ENCODE results near the gene RCSD1.

The RCSD1 gene

DNA sequence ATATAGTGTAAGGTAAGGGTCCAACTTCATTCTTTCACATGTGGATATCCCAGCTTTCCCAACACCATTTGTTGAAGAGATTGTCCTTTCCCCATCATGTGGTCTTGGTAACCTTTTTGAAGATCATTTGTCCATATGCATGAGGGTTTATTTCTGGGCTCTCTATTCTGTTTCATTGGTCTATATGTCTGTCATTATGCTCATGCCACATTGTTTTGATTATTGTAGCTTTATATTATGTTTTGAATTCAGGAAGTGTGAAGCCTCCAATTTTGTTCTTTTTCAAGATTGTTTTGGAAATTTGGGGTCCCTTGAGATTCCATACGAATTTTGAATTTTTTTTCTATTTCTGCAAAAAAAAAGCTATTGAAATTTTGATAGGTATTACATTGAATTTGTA is 15.2 kb upstream of the RCSD1 start:
- TF ChIP-seq, protein P1, sequence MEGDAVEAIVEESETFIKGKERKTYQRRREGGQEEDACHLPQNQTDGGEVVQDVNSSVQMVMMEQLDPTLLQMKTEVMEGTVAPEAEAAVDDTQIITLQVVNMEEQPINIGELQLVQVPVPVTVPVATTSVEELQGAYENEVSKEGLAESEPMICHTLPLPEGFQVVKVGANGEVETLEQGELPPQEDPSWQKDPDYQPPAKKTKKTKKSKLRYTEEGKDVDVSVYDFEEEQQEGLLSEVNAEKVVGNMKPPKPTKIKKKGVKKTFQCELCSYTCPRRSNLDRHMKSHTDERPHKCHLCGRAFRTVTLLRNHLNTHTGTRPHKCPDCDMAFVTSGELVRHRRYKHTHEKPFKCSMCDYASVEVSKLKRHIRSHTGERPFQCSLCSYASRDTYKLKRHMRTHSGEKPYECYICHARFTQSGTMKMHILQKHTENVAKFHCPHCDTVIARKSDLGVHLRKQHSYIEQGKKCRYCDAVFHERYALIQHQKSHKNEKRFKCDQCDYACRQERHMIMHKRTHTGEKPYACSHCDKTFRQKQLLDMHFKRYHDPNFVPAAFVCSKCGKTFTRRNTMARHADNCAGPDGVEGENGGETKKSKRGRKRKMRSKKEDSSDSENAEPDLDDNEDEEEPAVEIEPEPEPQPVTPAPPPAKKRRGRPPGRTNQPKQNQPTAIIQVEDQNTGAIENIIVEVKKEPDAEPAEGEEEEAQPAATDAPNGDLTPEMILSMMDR (IDR thresholded peaks at IDR 0.05; ENCODE audit: low read depth, low read length): no peak
- DNase-seq: no peak
- H3K36me3 ChIP-seq: no peaks in the 10 kb centered on the region
- no peak overlapping the region for H3K4me3 ChIP-seq (ENCODE audit: low read depth, low read length)
- peaks cover 22% of the 10 kb centered on the region for H3K4me1 ChIP-seq
- no peaks in the 10 kb centered on the region; the same call in none of the 2 replicates for H3K9me3 ChIP-seq
- H3K27me3 ChIP-seq: no peaks in the 10 kb centered on the region

DNA sequence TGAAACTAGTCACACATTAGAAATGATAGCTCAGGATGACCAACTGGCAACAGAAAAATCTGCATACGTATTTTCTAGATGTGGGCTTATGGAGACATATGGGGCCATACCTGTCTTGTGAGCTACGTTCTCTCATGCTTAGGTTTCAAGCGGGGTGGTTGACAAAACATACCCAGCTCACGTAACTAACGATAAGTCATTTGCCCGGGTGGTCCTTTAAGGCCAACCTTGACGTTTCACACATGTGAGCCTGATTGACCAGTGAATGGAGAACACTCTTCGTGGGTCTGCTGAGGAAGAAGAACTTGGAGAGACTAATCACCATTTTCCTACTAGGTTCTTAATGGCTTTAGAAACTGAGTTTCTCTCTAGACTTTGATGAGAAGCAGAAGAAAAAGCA is 13.5 kb upstream of the RCSD1 start:
- peaks cover 27% of the 10 kb centered on the region for H3K4me1 ChIP-seq
- TF ChIP-seq, protein P1 (IDR thresholded peaks at IDR 0.05; ENCODE audit: low read depth, low read length): no peak
- no peaks in the 10 kb centered on the region; the same call in 1 of the 2 replicates for H3K9me3 ChIP-seq
- no peaks in the 10 kb centered on the region for H3K36me3 ChIP-seq
- H3K27me3 ChIP-seq: no peaks in the 10 kb centered on the region
- DNase-seq: no peak
- no peak overlapping the region for H3K4me3 ChIP-seq (ENCODE audit: low read depth, low read length)

DNA sequence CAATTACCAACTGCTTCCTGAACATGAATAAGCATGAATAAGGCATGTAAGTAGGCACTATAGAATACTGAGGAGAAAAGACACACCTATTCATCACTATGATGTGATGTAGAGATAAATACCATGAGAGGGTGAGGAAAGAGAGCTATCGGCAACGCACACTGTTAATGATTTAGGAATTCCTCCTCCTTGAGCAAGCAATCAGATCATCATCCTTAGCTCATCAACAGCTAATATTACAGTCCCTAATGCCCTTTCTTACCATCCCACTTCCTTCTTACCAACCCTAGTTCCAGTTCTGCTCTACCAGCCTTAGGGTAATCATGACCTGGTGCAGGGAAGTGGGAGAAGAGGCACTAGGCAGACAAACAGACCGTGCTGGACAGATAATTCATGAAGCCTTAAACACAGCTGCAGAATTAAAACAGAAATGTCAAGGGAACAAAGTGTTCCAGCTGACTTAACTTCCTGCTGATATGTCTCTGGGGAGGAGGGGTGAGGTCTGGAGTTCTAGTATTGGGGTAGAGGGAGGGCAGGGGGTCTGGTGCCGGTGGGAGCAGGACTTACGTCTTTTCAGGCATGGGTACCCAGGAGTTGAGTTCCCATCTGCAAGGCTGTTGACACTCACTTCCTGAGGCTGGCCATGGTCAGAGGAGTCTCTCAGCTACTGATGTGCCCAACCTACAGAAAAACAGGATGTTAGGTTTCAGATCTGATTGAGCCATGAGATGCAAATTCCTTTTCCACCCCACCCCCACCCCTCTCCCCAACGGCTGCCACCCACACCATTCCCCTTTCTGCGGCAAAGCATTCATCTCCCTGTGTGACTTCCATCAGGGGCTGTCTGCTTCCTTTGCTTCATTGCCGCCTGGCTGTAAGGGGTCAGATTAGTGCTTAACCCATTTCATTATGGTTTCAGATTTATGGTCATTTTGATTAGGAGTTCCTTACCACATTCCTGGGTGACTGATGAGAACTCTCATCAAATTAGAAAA is 12.6 kb upstream of the RCSD1 start:
- no peaks in the 10 kb centered on the region for H3K36me3 ChIP-seq
- H3K4me1 ChIP-seq: peaks cover 27% of the 10 kb centered on the region
- peak; percentile 73 for DNase-seq
- H3K27me3 ChIP-seq: no peaks in the 10 kb centered on the region
- TF ChIP-seq, protein P1 (IDR thresholded peaks at IDR 0.05; ENCODE audit: low read depth, low read length): no peak
- H3K4me3 ChIP-seq (ENCODE audit: low read depth, low read length): no peak overlapping the region
- no peaks in the 10 kb centered on the region; the same call in 1 of the 2 replicates for H3K9me3 ChIP-seq

DNA sequence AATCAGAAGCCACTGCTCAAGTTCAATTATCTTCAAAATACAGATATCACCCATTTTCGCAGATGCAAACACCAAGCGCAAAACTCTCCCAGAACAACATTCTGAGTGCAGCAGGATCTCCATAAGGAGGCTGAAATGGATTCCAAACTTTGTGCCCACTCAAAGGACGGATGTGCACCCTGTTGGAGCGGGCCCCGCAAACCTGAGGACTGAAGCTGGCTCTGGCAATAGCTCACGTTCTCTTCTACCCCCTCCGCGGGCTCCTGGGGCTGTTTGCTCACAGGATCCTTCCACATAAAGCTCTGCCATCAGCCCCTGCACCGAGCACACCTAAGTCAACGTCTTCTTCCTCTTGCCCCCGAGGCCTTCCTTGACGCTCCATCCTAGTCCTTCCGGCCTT is 11.7 kb upstream of the RCSD1 start:
- TF ChIP-seq, protein P1 (IDR thresholded peaks at IDR 0.05; ENCODE audit: low read depth, low read length): no peak
- no peaks in the 10 kb centered on the region for H3K36me3 ChIP-seq
- no peak overlapping the region for H3K4me3 ChIP-seq (ENCODE audit: low read depth, low read length)
- DNase-seq: no peak
- H3K27me3 ChIP-seq: no peaks in the 10 kb centered on the region
- no peaks in the 10 kb centered on the region; the same call in 1 of the 2 replicates for H3K9me3 ChIP-seq
- H3K4me1 ChIP-seq: peaks cover 27% of the 10 kb centered on the region

DNA sequence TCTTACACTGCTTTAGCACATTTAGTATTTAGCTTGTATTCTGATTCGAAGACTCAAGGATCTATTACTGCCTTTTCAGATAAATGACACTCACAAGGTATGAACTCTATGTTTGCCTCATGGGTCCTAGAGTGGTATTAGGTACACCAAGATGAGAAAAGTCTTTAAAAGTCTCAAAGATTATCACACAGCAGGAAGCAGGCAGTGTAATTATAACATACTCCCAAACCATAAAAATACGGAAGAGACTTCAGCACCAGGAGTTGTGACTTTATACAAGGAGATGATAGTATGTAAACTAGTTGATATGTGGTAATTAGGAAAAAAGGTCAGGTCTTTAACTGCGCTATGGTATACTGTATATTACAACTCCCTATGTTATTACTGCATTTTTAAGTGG is 11.2 kb upstream of the RCSD1 start:
- DNase-seq: no peak
- peaks cover 27% of the 10 kb centered on the region for H3K4me1 ChIP-seq

More for the DNA sequence above, 11.2 kb upstream of the RCSD1 start:
- Histone ChIP-seq H3K36me3 (no peaks in the 10 kb centered on the region), H3K27me3 (no peaks in the 10 kb centered on the region), H3K4me3 (ENCODE audit: low read depth, low read length) (no peak overlapping the region), H3K9me3 (no peaks in the 10 kb centered on the region; the same call in 1 of the 2 replicates)
- TF ChIP-seq, protein P1 (IDR thresholded peaks at IDR 0.05; ENCODE audit: low read depth, low read length): no peak

Data from BE2C (cell line).